ENCODE data around the gene ERVK3-1. TPM values are rescaled to one million over a fixed set of nuclear protein-coding genes. Genes with fewer than 3 reads are reported as not detected.

The ERVK3-1 gene

Small RNA genes within 50 kb of the gene (small RNA-seq; reads per million reads assigned to genes)
- gene MIR6806 (ENCODE audit: insufficient read depth) (1.6 reads per million), gene RNA5SP473 (ENCODE audit: insufficient read depth) (not detected)

Data from neuronal stem cell (in vitro differentiated cells).